Suppressor macrophage (primary cell): ENCODE measurements around the gene KRTAP10-4.
"Not testable (repeated sequence)": the region's sequence is repeated elsewhere in the genome, so short reads cannot be mapped to it uniquely, and the experiment has no call there.

Source experiments
- DNase-seq, 4 experiments: peaks; one replicate each; pipeline ENCODE4 v3.0.0-alpha.2; 2020 to 2022

The KRTAP10-4 gene

DNA sequence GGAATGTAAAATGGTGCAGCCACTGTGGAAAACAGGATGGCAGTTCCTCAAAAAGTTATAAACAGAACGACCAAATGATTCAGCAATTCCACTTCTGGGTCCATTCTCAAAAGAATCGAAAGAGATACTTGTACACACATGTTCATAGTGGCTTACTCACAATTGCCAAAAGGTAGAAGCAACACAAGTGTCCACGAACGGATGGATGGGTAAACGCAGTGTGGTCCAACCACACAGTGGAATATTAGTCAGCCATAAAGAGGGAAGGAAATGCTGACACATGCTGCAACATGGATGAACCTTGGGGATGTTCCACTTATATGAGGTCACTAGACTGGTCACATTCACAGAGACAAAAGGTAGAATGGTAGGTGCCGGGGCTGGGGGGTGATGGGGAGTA, 38.8 kb upstream of the KRTAP10-4 start:
- DNase-seq, result no peak

DNA sequence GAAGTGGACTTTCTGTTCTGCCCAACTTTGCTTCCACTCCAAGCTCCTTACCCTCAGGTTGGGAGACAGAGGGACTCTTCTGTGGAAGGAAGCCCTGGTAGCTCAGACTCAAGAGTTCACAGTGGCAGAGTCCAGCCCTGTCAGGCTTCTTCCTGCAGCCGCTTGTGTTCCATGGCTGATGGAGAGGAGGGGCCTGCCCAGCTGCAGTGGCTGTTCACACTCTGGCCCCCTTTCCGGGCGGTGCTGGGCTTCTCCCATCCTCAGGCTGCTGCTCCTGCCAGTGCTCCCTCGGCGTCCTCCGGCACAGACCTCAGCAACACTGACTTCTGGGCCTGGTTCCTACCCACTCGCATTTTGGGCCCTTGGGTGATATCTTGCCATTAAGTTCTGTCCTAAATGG, 37.6 kb upstream of the KRTAP10-4 start:
- no peak for DNase-seq

DNA sequence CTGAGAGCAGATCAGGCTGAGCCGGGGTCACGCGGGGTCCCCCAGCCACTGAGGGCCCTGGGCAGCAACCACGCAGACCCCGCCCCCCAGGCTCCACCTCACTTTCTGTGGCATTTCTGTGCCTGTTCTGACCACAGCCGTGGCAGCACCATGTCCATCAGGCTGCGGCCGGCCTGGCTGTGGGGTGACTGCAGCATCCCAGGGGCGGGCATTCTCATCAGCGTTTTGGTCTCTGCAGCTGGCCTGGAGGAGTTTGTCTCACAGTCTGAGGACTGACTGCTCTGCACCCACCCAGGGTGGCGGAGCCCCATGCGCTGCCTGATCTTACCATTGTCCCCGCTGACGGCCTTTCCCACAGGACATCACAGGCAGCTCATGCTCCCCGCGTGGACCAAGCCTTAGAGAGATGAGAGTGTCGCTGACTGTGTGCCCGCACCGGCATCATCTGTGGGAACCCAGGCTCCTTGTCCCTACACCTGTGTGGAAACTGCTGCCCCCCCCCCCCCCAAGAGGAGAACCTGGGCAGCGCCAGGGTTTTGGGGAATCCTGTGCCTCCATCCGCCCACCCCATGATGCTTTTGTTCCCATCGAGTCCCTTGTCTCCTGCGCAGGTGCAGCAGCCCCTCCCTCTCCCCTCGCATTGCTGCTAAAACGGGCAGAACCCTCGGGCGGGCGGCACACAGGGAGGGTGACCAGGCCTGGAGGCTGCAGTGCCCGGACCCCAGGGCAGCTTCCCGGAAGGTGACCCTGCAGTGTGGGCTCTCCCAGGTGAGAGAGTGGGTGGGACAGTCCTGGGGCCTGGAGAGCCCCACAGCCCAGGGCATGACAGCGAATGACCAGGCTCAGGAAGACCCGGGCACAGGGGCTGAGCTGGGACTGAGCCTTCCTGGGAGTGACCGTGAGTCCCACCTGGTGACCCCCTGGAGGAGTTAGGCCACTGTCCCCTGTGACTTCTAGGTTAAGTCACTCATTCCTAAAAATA, 35.3 kb upstream of the KRTAP10-4 start:
- DNase-seq, result no peak

DNA sequence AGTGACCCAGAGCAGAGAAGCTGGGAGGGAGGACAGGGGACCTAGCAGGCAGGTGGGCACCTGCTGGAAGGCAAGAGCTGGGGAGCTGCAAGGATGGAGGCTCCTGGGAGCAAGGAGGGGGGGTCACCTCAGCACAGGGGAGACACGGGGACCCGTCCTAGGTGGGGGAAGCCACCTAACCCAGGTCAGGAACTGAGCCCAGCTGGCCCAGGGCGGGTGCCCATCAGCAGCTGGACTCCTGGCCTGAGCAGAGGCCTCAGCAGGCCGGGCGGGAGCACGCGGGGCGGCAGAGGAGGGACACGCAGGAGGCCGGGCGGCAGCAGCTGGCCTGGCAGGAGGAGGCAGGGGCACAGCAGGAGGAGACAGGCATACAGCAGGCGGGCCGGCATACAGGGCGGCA, 34.5 kb upstream of the KRTAP10-4 start:
- DNase-seq, result no peak

DNA sequence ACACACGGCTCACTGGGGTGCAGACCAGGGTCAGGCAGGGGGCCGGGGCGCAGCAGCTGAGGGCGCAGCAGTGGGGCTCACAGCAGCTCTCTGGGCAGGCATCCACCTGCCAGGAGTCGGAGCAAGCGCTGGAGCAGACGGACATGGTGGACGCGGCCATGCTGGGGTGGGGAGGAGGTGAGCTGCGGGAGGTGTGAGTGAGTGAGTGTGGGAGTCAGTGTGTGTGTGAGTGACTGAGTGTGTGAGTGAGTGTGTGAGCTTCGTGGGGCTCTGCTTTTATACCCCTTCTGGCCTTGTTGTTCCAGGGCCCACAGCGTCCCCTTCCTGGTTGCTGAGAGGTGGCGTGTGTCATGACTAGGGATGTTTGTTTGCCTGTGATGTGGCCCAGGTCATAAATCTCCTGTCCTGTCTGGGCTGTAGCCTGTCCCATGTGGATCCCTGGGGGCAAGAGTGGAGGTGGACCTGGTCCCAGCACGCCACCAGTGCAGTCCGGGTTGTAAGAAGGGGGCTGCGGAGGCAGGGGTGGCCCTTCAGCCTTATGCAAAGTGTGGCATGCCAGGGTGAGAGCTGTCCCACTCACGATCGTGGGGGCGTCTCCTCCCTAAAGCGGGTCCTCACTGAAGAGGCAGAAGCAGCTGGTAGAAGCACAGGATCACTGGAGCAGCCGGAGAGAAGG, 33.4 kb upstream of the KRTAP10-4 start, which contains the start of gene KRTAP10-1:
Gene KRTAP10-1, minus strand, starts transcription at position 205 of the 676 bp plus-strand sequence. Its CDS starts 45 bp downstream, at position 160.
- DNase-seq, result no peak

DNA sequence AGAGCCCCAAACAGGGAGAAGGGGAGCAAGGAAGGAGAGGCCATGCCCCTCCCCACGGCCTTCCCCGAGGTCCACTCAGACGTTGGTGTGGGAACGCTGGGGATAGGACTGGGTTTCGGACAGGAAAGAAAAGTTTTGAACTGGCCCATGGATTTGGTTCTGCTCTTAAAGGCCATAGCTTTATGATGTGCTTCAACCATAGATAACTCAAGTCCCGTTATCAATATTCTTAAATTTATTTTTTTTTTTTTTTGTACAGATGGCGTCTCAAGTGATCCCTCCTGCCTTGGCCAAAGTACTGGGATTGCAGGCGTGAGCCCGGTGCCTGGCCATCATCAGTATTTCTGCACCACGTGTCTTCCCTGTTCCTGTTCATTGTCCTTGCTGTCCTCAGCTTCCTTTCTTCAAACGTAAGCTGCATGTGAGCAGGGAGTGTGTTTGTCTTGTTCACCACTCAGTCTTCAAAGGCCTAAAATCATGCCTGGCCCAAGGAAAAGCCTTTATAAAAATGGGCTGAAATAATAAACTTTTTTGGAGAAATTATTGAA, 32.7 kb upstream of the KRTAP10-4 start:
- no peak for DNase-seq

DNA sequence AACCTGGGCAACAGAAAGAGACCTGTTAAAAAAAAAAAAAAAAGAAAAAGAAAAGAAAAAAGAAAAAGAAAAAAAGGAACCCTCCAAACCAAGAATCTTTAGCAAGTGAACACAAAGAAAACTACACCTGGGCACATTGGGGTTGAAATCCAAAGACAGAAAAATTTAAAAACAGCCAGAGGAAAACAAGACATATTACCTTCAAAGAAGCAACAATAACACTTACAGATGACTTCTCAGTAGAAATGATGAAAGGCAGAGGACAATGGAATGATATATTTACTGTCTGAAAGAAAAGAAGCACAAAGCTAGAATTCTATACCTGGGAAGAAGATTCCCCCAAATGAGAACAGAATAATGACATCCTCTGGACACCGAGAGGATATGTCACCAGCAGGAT, 30.8 kb upstream of the KRTAP10-4 start:
- DNase-seq, result no peak

DNA sequence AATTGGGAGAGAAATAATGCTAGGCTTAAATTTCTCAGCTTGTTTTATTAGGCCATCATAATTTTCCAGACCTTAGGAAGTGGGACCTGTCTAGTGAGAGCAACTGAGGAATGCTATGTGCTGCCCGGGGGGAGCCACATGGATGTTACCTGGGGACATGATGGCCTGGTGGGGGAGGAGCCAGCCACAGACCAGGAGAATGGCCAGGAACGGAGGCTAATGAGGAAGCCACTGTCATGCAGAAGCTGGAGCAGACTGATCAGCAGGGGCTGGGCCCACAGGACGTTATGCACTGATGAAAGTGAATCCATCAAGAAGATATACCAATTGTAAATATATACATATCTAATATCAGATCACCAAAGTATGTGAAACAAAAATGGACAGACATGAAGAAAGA, 29.0 kb upstream of the KRTAP10-4 start:
- DNase-seq, result no peak

DNA sequence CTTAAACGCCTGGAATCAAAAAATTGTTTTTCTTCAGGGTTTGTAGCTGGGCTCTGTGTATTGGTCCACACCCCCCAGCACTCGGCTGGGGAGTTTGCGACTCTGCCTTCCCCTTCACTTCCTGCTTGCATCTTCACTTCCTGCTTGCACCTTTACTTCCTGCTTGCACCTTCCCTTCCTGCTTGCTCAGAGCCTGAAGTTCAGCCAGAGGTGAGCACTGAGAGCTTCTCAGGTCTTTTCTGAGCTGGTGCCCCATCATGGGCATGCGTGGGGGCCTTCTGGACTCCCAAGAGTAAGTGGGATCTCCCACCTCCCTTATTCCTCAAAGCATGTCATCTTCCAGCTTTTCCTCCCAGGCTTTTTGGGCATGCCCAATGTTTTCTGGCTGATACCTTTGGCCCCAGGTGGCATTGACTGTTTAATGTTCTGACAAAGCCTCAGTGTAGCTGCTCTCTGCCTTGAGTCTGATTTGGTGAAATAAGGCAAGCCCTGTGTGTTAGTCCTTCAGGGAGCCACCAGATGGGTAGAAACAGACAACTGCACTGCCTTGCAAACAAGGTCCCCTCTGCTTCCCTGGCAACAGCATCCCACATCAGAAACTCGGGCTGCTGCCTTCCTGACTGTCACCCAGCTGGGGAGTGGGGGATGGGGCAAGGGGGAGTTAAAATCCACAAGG, 25.7 kb upstream of the KRTAP10-4 start:
- no peak for DNase-seq

DNA sequence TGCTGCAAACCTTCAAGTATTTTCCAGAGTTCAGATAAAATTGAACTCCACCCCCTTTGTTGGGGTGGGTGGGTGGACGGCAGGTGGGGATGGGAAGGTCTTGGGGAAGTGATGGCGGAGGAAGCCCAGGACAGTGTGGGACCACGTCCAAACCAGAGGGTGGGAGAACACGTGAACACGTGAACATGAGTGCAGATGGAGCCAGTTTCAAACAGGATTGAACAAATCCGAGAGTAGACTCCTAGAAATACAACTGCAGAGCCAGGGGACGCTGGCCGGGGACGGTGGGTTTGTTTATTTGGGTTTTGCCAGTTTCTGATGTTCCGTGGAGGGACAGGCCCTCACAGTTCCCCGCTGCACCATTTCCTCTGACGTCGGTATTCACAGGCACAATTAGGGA, 25.1 kb upstream of the KRTAP10-4 start:
- DNase-seq, result no peak

DNA sequence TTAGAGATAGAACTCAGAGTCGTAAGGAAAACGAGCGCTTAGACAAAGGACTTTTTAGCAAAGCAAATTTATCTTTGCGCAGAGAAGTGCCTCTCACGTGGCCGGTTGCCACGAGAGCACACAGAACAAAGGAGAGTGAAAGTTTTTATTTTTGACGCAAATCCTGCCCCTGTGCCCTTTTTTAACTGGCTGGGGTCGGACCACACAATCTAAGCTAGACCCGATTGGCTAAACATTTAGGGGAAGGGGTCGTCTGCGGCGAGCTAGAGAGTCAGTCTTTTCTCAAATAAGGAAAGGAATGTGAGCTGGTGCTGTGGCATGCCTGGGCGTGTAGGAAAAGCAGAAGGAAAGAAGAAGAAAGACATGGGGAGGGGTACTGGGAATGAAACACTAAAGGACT, 24.6 kb upstream of the KRTAP10-4 start:
- no peak for DNase-seq

DNA sequence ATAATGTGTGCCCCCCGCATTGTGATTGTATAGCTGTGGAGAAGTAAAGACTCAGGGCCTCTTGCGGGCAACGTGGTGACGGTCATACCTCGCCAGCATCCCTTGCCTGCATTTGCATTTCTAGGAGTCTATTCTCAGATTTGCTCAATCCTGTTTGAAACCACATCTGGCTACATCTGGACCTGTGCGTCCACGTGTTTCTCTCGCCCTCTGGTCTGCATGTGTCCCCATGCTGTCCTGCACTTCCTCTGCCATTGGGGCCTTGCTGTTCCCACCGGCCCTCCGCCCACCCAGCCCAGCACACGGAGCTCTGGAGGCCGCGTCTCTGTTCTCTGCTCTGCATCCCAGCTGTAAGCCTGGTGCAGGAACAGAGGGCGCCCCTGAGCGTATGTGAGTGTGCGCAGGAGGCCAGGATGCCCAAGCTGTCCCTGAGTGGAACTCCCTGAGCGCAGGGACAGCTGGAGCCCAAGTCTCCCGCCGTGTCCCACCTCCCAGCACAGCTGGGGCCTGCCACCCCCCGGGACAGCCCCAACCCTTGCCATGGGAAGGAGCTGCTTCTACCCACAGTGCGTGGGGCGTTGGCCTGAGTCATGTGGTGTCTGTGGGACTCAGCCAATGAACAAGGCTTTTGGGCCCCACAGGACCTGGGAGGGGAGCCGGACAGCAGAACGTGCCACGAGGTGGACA, 23.9 kb upstream of the KRTAP10-4 start:
- no peak for DNase-seq

DNA sequence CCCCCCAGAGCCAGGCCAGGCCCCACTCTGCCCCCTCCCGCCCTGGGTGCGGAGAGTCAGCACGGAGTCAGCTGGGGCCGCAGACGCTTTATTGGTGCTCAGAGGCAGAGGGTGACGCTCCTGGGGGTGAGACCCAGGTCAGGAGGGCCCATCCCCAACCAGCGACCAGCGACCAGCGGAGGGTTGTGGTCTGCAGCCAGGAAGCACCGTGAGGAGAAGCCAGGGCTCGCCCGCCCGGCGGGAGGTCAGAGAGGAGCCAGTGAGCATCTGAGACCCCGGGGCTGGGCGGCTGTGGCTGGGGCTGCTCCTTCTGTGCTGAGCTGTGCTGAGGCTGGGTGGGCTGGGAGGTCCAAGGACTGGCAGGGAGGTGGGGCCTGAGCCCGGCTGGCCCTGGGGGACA, 23.2 kb upstream of the KRTAP10-4 start:
- not testable (repeated sequence) for DNase-seq

DNA sequence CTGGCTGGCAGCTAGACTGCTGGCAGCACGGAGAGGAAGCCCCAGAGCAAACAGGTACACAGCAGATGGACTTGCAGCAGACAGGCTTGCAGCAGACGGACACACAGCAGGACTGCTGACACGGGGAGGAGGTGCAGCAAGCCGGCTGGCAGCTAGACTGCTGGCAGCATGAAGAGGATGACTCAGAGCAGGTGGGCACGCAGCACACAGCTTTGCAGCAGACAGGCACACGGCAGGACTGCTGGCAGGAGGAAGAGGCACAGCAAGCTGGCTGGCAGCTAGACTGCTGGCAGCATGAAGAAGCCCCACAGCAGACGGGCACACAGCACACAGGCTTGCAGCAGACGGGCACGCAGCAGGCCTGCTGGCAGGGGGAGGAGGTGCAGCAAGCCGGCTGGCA, 22.7 kb upstream of the KRTAP10-4 start:
- DNase-seq, result no peak

DNA sequence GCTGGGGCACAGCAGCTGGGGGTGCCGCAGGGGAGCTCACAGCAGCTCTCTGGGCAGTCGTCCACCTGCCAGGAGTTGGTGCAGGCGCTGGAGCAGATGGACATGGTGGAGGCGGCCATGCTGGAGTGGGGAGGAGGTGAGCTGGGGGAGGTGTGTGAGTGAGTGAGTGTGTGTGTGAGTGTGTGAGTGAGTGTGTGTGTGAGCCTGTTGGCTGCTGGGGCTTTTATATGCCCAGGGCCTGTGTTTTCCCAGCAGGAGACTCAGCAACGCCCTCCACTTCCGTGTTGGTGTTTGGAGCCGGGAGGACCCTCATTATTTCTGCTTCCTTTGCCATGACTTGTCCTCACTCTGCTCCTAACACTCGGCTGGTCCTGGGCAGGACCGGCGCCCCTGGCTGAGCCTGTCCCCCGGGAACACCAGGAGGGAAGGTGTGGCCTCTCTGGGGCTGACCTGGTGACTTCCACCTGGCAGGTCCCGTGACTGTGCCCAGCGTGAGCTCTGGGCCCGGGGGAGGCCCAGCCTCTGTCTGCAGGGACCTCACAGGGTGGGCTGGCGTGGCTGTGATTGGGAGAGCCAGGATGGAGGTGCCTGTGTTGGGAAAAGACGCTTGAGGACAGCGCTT, 22.1 kb upstream of the KRTAP10-4 start, which contains the start of gene KRTAP10-2:
Gene KRTAP10-2, minus strand, starts transcription at position 166 of the 622 bp plus-strand sequence. Its CDS starts 47 bp downstream, at position 119.
- no peak for DNase-seq

DNA sequence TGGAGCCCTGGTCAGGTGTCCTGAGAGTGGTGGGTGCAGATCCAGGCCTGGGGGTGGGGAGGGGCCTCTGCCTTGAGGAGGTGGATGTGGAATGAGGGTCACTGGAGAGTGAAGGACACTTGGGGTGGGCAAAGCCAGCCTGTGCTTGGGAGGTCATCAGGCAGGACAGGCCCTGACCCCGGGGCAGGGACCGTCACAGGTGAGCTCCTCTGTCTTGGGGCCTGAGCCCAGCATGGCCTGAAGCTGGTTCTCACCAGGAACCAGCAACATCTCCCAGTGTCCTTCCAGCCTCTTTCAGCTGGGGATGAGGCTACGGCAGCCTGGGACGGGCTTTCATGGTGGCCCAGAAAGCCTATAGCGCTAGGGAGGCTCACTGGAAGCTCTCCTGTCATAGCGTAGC, 21.4 kb upstream of the KRTAP10-4 start:
- DNase-seq, result no peak

DNA sequence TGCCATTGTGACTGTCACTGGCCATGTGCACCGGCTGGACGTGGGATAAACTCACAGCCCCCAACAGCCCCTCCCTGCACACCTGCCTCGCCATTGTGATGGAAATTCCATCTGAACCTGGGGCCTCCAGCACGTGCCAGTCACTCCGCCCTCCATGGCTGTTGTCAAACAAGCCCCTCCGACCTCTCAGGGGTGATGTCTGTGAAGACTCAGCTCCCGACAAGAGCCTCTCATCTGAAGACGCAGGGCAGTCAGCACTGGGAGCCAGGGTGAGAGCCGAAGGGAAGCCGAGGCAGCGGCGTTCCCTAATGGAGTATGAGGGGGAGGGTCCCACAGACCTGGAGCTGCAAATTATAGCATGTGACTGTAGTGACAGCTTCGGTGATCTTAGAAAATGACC, 20.8 kb upstream of the KRTAP10-4 start:
- no peak for DNase-seq

DNA sequence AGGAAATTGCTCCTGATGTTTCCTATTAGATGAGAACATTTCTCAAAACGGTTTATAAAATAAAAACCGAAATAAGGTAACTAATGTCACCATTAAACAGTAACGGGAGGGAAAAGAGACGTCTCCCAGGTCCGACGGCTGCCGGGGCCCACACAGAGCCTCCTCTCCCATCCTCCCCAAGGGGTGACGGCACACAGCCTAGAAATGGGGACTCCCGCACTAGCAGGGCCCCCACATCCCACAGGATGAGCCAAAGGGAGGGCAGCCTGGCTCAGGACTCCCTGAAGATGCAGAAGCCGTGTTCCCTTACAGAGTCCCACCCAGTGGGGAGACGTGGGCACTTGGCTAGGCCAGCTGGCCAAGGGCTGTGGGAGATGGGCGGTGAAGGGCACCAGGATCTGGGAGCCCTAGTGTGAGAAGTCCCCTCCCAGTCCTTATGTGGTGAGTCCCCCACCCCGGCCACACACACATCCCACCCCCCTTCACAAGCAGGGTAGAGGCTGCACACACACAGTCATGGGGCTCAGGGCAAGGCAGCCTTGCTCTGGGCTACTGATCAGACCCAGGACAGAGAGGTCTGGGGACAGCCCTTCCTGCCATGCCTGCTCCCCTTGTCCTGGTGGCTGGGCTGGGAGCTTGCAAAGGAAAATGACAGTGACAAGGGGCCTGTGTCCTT, 18.2 kb upstream of the KRTAP10-4 start:
- DNase-seq, result no peak

DNA sequence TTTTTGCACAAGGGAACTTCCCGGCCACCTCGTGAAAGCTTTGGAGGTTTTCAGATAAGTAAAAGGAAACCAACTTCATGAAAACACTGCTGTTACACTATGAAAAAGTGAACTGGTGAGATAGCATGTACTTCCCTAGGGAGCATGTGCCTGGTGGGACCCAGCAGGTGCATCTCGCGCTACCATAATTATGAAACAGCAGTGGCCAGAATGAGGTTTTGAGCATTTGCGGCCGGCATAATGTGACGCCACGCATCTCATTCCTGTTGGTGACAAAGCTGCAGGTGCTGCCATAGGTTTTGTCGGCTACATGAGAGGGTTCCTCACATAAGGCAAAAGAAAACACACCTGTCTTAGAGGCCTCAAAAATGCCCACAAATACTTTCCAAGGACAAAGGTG, 16.6 kb upstream of the KRTAP10-4 start:
- DNase-seq, result no peak

DNA sequence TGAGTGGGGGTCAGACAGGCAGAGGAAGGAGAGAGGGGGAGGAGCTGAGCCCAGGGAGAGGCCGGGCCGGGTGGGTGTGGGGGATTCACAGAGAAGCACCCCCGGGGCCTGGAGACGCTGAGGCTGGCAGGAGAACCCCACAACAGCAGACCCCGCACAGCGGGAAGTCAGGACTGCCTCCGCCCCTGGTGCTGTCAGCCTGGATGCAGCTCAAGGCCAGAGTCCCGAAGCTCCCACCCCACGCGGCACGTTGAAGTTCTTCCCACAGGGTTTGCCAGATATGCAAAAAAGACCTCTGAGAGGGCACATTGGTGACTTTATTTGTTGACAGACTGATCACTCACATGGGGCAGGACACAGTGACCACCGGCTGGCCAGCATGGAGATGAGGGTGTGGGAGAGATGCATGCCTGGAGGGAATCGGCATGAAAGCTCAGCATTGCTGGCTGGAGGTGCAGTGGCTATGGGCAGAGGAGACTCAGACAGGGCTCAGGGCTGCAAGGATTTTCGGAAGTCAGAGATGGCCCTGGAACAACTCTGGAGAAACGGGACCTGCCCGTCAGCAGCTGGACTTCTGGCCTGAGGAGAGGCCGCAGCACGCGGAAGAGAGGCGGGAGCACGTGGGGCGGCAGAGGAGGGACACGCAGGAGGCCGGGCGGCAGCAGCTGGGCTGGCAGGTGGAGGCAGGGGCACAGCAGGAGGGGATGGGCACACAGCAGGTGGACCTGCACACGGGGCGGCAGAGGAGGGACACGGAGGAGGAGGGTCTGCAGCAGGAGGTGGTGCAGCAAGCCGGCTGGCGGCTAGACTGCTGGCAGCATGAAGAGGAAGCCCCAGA, 15.8 kb upstream of the KRTAP10-4 start:
- no peak for DNase-seq
